Measurements from ENCODE around the gene ATRIP. TPM values are rescaled to one million over a fixed set of nuclear protein-coding genes. Genes with fewer than 3 reads are reported as not detected.

Gene ATRIP
- total RNA-seq, 1 donor from 2014 or later, result 15.8 TPM

DNA sequence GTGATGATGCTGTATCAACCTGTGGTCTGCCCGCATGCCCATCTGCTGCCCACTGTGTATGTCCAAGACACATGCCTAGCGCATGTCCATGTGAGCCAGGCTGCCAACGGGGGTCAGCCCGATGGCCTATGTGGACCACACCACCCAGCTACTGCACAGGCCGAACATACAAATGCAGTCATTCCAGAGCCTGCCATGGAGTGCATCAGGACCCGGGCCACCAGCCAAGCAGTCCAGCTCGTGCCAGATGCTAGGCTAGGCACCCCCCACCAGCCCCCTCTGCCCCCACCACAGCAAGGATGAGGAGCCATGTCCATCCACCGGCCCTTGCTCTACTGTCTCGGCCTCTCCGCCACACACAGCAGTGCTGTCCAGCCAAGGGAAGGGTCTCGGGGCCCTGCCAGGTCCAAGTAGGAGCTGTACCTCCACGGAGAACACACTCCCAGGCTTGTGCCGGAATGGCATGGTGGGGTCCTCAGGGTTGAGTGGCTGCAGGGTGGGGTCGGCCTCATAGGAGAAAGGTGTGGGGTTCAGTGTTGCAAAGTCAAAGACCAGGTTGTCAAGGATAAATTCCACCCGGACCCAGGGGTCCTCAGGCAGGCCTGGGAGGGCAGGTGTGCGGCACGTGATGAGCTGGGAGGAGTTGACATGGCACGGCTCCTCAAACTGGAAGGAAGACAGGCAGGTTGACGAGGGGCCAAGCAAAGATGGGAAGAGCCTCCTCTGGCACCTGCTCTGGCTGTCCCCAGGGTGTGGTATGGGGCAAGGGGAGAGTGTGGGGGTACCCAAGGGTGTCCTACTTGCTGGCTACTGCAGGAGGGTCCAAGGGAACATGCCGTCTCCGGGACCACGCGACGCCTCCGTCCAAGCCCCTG lies 31.9 kb upstream of the ATRIP start:
- Mint-ChIP-seq H3K27ac (ENCODE audit: unreplicated experiment) (no peak overlapping the region), H3K4me1 (ENCODE audit: low read depth, unreplicated experiment) (no peaks in the 10 kb centered on the region), H3K4me3 (ENCODE audit: unreplicated experiment) (no peak overlapping the region), H3K27me3 (ENCODE audit: unreplicated experiment) (peaks cover 5% of the 10 kb centered on the region), H3K36me3 (ENCODE audit: unreplicated experiment) (no peaks in the 10 kb centered on the region), H3K9me3 (ENCODE audit: unreplicated experiment) (peaks cover 2% of the 10 kb centered on the region)
- peak; percentile 5 for DNase-seq
- TF ChIP-seq, protein P1, sequence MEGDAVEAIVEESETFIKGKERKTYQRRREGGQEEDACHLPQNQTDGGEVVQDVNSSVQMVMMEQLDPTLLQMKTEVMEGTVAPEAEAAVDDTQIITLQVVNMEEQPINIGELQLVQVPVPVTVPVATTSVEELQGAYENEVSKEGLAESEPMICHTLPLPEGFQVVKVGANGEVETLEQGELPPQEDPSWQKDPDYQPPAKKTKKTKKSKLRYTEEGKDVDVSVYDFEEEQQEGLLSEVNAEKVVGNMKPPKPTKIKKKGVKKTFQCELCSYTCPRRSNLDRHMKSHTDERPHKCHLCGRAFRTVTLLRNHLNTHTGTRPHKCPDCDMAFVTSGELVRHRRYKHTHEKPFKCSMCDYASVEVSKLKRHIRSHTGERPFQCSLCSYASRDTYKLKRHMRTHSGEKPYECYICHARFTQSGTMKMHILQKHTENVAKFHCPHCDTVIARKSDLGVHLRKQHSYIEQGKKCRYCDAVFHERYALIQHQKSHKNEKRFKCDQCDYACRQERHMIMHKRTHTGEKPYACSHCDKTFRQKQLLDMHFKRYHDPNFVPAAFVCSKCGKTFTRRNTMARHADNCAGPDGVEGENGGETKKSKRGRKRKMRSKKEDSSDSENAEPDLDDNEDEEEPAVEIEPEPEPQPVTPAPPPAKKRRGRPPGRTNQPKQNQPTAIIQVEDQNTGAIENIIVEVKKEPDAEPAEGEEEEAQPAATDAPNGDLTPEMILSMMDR (IDR thresholded peaks at IDR 0.05; ENCODE audit: partially characterized antibody, unreplicated experiment), result no peak

DNA sequence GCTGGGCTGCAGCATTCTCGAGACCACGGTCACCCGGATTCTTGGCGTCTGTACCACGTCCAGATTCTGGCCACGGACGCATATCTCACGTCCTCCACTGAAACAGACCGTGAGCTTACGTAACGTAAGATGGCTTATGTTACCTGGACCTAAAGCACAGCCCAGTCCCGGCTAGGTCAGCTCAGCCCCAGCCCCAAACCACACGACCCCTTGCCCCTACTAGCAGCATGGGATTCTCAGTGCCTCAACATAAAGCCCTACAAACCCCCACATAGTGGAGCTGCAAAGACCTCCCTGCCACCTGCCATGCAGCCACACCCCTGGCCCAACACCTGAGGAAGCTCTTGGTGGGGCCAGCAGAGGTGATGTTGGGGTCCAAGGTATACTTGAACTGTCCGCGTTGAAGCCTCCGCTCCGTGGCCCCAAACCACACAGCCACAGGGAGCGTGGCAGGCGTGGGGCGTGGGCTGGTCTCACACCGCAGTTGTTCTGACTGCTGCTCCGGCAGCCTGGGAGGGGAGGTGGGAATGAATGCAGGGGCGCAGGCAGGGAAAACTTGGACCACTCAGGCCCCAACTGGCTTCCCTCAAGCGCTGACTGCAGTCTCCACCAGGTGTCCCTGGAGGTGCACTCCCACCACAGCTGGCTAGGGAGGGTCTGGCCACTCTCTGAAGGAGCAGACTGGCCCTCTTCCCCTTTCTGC lies 31.1 kb upstream of the ATRIP start:
- no peak overlapping the region for H3K4me3 Mint-ChIP-seq (ENCODE audit: unreplicated experiment)
- peaks cover 2% of the 10 kb centered on the region for H3K9me3 Mint-ChIP-seq (ENCODE audit: unreplicated experiment)
- TF ChIP-seq, protein P1 (IDR thresholded peaks at IDR 0.05; ENCODE audit: partially characterized antibody, unreplicated experiment), result no peak
- H3K4me1 Mint-ChIP-seq (ENCODE audit: low read depth, unreplicated experiment), result no peaks in the 10 kb centered on the region
- H3K27me3 Mint-ChIP-seq (ENCODE audit: unreplicated experiment), result peaks cover 5% of the 10 kb centered on the region
- H3K27ac Mint-ChIP-seq (ENCODE audit: unreplicated experiment), result no peak overlapping the region
- no peaks in the 10 kb centered on the region for H3K36me3 Mint-ChIP-seq (ENCODE audit: unreplicated experiment)
- DNase-seq, result peak; percentile 4

DNA sequence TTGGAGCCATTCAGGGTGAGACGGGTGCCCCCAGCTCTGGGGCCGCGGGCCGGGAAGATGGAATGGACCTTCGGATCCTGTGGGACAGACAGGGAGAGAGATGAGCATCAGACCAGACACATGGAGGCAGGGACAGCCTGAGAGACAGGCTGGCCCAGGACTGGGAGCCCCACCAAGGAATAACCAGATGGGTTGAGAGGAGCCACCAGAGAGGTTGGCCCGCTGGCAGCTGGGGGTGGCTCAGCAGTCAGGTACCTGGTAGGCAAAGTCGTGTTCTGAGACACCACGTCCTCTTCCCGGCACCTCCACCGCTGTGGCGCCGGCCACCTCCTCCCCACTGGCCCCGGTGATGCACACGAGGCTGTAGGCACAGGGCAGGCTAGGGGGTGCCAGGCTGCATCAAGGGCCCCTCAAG lies 30.4 kb upstream of the ATRIP start:
- no peaks in the 10 kb centered on the region for H3K36me3 Mint-ChIP-seq (ENCODE audit: unreplicated experiment)
- no peak overlapping the region for H3K27ac Mint-ChIP-seq (ENCODE audit: unreplicated experiment)
- H3K27me3 Mint-ChIP-seq (ENCODE audit: unreplicated experiment), result peaks cover 5% of the 10 kb centered on the region
- TF ChIP-seq, protein P1 (IDR thresholded peaks at IDR 0.05; ENCODE audit: partially characterized antibody, unreplicated experiment), result no peak
- H3K9me3 Mint-ChIP-seq (ENCODE audit: unreplicated experiment), result peaks cover 2% of the 10 kb centered on the region
- H3K4me3 Mint-ChIP-seq (ENCODE audit: unreplicated experiment), result no peak overlapping the region
- no peak for DNase-seq
- no peaks in the 10 kb centered on the region for H3K4me1 Mint-ChIP-seq (ENCODE audit: low read depth, unreplicated experiment)

DNA sequence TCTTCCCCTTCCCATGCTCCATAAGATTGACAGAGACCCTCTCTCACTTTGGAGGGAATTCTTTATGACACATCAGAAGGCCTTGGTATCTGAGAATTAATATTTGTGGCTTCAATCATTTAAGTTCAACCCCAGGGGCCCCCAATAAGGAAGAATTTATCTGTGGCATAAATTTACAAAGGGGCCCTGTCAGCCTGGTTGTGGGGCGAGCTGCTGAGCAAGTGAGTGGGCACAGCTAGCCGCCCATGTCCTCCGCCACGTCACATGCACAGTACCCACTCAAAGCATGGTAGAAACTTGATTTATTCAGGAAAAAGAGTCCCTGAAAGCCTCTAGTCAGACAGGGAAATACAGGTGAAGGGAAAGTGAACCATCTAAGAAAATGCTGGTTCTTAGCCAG lies 30.0 kb upstream of the ATRIP start:
- H3K9me3 Mint-ChIP-seq (ENCODE audit: unreplicated experiment), result peaks cover 2% of the 10 kb centered on the region

More for the DNA sequence above, 30.0 kb upstream of the ATRIP start:
- Mint-ChIP-seq H3K27ac (ENCODE audit: unreplicated experiment) (no peak overlapping the region), H3K27me3 (ENCODE audit: unreplicated experiment) (peaks cover 5% of the 10 kb centered on the region), H3K4me3 (ENCODE audit: unreplicated experiment) (no peak overlapping the region), H3K36me3 (ENCODE audit: unreplicated experiment) (no peaks in the 10 kb centered on the region), H3K4me1 (ENCODE audit: low read depth, unreplicated experiment) (no peaks in the 10 kb centered on the region)
- TF ChIP-seq, protein P1 (IDR thresholded peaks at IDR 0.05; ENCODE audit: partially characterized antibody, unreplicated experiment), result no peak
- no peak for DNase-seq
